CD8-positive, alpha-beta memory T cell (primary cell): ENCODE data around the gene CNTN5. TPM values are rescaled to one million over a fixed set of nuclear protein-coding genes. Genes with fewer than 3 reads are reported as not detected.

Experiments
- CTCF ChIA-PET: fragments of 350-600 bp; sonication (Branson Sonifier 250); formaldehyde crosslinking; loops from one replicate; lab custom pipeline; 2021; ENCODE audit warnings: antibody characterized with exemption; lab: Charles Lee
- POLR2A ChIA-PET: fragments of 350-600 bp; sonication (Branson Sonifier 250); formaldehyde crosslinking; loops from one replicate; lab custom pipeline; 2021; ENCODE audit warnings: antibody characterized with exemption; lab: Charles Lee
- DNase-seq, 5 donors: peaks; one replicate each; pipeline versions ENCODE4 v3.0.0 to v3.0.0-alpha.2; 2020 to 2022; ENCODE audit warnings: mixed read lengths in 1 of 5
- H3K27ac ChIP-seq: one replicate; pipeline ENCODE4 v1.7.0; 2013; ENCODE audit warnings: low read depth, mild to moderate bottlenecking, low read length, moderate library complexity
- H3K27me3 ChIP-seq: 2 replicates; pipeline ENCODE4 v1.7.0; 2013; ENCODE audit warnings: low read length, mild to moderate bottlenecking; ENCODE audit not compliant: insufficient read depth, poor library complexity, severe bottlenecking
- H3K36me3 ChIP-seq: 2 replicates; pipeline ENCODE4 v1.7.0; 2013; ENCODE audit warnings: mild to moderate bottlenecking, low read length, moderate library complexity; ENCODE audit not compliant: insufficient read depth
- H3K4me1 ChIP-seq: 2 replicates; pipeline ENCODE4 v1.7.0; 2013; ENCODE audit warnings: mild to moderate bottlenecking, low read length, moderate library complexity; ENCODE audit not compliant: insufficient read depth
- H3K4me3 ChIP-seq: 2 replicates; pipeline ENCODE4 v1.7.0; 2013; ENCODE audit warnings: mild to moderate bottlenecking, low read length
- H3K9me3 ChIP-seq: 2 replicates; pipeline ENCODE4 v1.7.0; 2013; ENCODE audit warnings: mild to moderate bottlenecking, low read length
- H3K27ac Mint-ChIP-seq, 8 donors: one replicate each; pipeline ENCODE4 v1.8.0; 2020 to 2021; ENCODE audit warnings: mixed read lengths in 8 of 8, mild to moderate bottlenecking in 6 of 8, inconsistent platforms in 3 of 8, moderate library complexity in 3 of 8
- H3K27me3 Mint-ChIP-seq, 2 donors: one replicate each; pipeline ENCODE4 v1.8.0; 2020 to 2021; ENCODE audit warnings: mixed read lengths in 2 of 2, mild to moderate bottlenecking in 1 of 2, moderate library complexity in 1 of 2
- H3K36me3 Mint-ChIP-seq, 3 donors: one replicate each; pipeline ENCODE4 v1.8.0; 2020 to 2021; ENCODE audit warnings: mixed read lengths in 3 of 3, inconsistent platforms in 1 of 3, mild to moderate bottlenecking in 1 of 3
- H3K4me1 Mint-ChIP-seq, 3 donors: one replicate each; pipeline ENCODE4 v1.8.0; 2020 to 2021; ENCODE audit warnings: mixed read lengths in 3 of 3, inconsistent platforms in 1 of 3, mild to moderate bottlenecking in 1 of 3
- H3K4me3 Mint-ChIP-seq, 7 donors: one replicate each; pipeline ENCODE4 v1.8.0; 2020 to 2021; ENCODE audit warnings: mixed read lengths in 7 of 7, mild to moderate bottlenecking in 6 of 7, moderate library complexity in 4 of 7, inconsistent platforms in 2 of 7
- H3K9me3 Mint-ChIP-seq, 5 donors: one replicate each; pipeline ENCODE4 v1.8.0; 2020 to 2022; ENCODE audit warnings: mixed read lengths in 5 of 5, mild to moderate bottlenecking in 3 of 5, moderate library complexity in 2 of 5, inconsistent platforms in 1 of 5
- polyA plus RNA-seq: library from polyadenylated mRNA; unstranded; fragments of 300-500 nt; fragmentation: Illumina TruSeq; gene quantifications from one replicate; pipeline ENCODE4 v1.2.3, GENCODE V29; 2021
- total RNA-seq, 2 experiments: library from RNA; stranded (reverse); gene quantifications; one replicate each; pipeline ENCODE4 v1.2.3, GENCODE V29; 2021

CNTN5 gene
- total and polyA plus RNA-seq, 3 experiments from 2014 or later, result not detected

GRCh38 chr11:100404907-100405306 is 1384.2 kb downstream of the CNTN5 start:
- Histone ChIP-seq H3K27ac (no peak overlapping the region), H3K36me3 (no peaks in the 10 kb centered on the region), H3K9me3 (no peaks in the 10 kb centered on the region), H3K4me1 (no peaks in the 10 kb centered on the region), H3K4me3 (no peak overlapping the region), H3K27me3 (no peaks in the 10 kb centered on the region)
- no peak for DNase-seq
- H3K4me3 Mint-ChIP-seq, result no peak overlapping the region
- no peaks in the 10 kb centered on the region for H3K27me3 Mint-ChIP-seq
- H3K27ac Mint-ChIP-seq, result no peak overlapping the region
- ChIA-PET POLR2A (no interaction called here), CTCF (no interaction called here)
- peaks cover 7 to 39% (median 12%) of the 10 kb centered on the region in 5 donors for H3K9me3 Mint-ChIP-seq
- peaks cover 0 to 1% (median 0%) of the 10 kb centered on the region in 3 donors for H3K36me3 Mint-ChIP-seq
- H3K4me1 Mint-ChIP-seq, result no peaks in the 10 kb centered on the region
